GM18519 (cell line): ENCODE measurements around the gene GPSM3.
"Not testable (repeated sequence)": the region's sequence is repeated elsewhere in the genome, so short reads cannot be mapped to it uniquely, and the experiment has no call there.

Source experiments
- ATAC-seq: cut with Tn5 transposase; IDR thresholded peaks from one replicate; pipeline ENCODE4 v1.9.1; 2021; ENCODE audit warnings: mild to moderate bottlenecking, moderate library complexity; ENCODE audit not compliant: unreplicated experiment, low FRiP score

The GPSM3 gene

DNA sequence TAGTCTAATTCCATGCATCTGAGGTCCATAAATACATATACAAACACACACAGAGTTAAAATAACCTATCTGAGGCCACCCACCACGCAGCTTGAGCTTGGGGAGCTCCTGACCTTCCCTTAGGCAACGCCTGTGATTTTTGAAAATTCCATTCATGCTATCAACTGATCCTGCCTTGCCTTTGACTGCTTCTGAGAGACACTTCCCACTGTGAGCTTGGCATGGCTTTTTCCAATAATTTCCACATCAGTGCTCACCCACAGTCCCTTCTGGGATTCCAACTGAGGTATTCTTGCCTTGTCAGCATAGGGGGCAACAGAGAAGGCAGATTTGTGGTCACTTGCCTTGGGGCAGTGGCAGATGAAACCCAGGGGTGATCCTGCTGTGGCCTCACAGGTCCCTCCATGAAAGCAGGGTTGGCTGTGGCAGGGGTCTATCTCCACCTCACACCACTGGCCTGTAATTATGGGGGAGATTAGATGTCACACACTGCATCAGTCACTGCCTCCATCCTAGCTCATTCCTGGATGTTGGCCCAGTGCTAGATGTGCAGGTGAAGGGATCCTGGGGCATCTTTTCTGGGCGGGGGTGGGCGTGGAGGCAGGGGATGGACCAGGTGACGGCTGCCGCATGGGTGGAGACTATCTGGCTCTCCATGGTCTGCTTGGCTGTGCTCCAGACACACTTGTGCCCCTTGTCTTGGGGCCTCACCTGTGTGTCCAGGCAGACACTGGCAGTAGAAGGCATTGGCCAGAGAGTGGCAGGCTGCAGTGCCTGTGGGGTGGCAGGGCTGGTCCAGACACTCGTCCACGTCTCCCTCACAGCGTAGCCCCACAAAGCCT is 11.2 kb upstream of the GPSM3 start:
- no peak for ATAC-seq

DNA sequence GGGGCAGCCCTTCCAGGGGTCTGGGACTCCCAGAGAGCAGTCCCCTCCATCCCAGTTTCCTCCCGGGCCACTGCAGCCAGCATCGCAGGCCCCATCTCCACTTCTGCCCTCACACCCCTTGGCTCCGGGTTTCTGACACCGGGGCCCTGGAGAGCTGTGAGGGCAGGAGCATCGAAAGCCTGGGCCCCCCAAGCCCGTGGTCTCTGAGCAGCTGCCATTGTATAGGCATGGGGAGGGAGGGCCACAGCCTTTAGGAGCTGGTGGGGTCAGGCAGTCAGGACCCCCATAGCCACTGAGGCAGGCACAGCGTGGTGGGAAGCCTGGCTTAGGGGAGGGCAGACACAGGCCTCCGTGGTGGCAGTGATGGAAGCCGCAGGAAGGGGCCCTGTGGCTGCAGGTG is 9.7 kb upstream of the GPSM3 start:
- ATAC-seq: no peak

DNA sequence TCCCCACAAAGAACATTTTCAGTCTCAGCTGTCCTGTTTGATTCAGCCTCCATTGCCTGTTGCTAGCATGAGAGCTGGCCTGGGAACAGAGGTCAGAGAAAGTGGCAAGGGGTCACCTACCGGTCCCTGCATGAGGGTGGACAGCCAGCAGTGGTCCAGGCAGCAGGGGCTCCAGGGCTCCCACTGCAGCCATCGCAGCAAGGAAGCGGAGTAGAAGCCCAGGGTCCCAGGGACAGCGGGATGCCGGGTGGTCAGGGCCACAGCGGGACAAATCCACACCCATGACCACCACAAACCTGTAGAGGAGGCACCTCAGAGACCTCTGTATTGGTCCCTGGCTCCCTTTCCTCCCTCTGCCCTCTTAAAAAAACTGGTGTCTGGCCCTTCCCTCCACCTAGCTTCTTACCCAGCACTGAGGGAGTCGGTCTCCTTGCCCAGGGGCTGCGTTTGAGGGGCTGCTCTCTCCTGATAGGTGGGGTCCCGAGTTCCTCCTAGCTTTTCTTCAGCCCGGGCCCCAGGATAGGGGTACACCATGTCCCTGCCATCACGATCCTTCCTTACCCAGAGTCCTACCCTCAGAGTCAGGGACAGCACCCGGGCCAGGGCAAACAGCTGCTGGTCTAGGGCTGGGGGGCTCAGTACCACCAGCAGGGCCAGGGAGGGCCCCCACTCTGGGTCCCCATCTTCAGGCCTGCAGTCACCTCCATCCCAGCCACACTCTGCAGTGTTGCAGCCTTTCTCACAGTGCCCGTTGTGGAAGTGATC is 8.4 kb upstream of the GPSM3 start:
- ATAC-seq: no peak

DNA sequence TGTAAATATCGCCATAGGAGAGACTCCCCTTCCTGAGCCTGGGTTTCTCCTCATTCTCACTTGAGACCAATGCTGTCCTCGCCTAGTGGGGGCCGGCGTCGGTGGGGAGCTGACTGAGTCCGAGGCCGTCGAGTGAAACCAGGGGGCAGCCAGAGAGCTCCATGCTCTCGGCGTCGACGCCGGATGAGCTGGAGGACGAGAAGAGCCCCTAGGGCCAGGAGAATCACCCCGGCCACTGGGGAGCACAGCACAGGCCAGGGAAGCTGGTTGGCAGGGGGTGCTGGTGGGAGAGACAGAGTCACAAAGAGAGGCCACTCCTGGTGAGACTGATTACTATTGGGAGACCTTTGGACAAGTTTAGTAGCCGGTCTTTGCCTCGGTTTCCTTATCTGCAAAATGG is 6.4 kb upstream of the GPSM3 start:
- ATAC-seq: no peak

DNA sequence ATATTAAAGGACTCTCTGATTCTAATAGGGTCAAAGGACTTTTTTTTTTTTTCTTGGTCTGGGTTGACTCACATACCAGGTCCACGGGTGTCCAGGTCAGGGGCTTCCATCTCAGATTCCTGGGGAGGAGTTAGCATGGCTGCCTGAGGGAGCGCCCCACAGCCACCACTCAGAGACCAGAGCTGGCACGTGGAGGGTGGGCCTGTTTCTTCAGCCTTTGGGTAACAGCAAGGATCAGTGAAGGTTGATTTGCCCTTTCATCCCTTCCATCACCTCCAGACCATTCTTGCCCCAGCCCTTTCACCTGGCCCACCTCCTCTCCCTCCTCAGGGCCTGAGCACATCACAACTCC is 5.9 kb upstream of the GPSM3 start:
- ATAC-seq: no peak

DNA sequence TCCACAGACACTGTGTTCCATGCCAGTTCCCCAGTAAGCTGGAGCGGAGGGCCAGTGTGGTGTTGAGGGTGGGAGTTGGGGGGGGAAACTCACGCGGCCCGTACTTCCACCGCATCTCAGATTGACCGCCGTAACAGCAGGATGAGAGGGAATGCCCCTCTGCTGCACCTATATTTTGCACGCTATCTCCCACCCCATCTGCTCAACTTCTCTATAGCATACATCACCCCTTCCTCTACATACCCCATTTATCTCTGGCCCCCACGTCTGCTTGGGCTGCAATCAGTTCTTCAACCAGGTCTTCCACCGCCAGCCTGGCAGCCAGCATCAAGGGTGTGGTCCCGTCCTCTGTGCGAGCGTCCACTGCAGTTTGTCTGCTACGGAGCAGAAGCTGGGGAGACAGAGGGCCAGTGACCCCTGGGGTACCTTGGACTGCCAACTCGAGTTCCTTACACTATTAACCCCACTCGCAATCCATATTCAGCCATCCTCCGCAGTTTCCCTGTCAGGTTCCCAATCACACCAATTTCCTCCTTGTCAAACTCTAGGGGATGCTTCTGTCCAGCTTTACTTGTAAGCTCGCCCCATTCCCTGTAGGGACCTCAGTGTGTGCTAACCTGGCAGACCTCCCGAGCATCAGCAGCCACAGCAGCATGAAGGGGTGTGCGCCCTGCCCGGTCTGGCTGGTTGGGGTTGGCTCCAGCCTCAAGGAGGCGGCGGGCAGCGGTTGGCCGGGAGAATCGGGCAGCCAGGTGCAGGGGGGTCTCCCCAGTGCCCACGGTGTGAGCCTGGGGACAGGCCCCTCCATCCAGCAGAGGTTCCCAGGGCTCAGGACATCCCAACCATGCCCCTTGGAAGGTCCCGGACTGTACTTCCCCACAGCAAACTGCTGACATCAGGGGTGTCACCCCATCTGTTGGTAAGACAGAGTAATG is 4.5 kb upstream of the GPSM3 start:
- ATAC-seq: no peak

DNA sequence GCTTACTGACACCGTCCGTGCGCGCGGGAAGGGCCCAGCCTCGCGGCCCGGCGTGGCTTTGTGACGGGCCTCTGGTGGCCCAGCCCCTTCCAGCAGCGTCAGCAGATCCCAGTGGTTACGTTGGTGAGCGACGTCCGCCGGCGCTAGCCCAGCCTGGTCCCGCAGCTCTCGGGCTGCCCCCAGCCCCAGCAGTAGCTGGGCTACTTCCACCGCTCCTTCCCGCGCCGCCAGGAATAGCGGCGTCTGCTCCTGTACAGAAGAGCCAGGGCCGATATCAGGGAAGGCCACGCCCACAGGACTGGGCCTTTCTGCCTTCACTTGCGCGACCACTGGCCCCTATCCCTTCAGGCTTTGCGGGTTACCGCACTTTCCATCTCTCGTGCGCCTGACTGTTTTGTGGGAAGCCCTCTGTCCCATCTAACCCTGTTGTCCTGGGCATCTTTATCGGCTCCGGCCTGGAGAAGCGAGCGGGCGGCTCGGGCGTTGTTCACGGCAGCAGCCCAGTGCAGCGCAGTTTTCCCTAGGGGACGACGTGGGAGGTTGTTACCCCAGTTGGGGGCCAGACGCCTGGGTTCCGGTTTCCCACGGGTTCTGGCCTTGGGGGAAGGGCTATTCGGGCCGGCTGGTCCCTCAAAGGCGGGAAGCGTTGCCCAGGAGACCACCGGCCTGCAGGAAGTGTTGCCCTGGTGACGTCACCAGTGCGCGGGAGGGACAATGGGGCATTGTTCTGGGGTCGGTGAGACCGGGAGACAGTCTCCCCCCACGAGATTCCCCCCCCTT is 3.6 kb upstream of the GPSM3 start:
- peak; percentile 66 for ATAC-seq

DNA sequence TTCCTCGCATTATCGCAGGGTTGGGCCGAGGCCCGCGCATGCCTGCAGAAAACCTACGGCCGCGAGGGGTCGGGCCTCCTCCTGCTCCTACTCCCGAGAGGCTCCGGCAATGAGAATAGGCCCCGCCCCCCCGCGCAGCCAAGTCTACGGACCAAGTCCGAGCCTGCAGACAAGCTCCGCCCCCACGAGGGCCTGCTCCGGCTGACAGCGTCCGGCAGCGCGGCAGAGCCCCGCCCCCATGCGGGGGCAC is 3.1 kb upstream of the GPSM3 start:
- peak; percentile 60 for ATAC-seq

DNA sequence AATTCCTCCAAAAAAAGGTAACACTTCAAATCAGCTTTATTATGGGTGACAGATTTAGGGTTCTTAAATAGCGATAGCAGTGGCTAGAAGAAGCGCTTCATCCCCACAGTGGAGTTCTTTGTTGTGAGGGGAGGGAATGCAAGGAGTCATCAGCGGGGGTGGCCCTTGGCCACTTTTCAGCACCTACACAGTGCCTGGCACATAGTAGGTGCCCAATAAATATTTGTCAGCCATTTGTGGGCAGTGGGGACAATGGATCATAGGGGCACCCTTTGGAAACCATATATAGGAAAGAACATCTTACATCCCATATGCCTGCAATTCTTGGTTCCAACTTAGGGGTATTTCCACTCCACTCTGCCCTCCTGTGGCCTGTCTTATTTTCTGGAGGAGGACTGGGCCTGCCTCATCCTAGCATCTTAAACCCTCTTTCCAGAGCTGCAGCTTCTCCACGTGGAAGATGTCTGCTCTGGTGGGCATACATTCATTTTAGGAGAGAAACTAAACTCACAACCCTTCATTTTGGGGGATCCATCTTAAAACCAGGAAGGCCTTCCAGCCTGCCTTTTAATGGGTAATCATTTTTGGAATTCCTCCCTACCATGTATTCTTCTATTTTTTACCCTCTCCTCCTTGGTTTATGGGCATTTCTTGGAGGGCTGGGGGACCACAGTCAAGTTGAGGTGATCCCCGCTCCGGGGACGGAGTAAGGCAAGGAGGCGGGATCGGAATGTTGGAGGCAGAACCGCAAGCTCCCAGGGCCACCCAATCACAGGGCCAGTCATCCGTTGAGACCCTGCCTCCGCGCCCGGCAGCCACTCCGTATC is 2.6 kb upstream of the GPSM3 start:
- no peak for ATAC-seq

DNA sequence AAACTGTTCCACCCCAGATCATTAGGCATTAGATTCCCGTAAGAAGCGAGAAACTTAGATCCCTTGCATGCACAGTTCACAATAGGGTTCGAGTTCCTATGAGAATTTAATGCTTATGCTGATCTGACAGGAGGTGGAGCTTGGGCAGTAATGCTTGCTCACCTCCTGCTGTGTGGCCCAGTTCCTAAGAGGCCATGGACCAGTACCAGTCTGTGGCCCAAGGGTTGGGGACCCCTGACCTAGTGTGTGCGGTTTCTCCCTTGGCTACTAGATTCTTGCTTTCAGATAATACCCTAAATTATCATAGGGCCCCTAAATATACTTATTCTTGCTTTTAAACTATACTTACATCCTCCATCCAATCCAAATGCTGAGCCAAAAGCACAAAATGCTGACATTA is 1.9 kb upstream of the GPSM3 start:
- ATAC-seq: no peak

DNA sequence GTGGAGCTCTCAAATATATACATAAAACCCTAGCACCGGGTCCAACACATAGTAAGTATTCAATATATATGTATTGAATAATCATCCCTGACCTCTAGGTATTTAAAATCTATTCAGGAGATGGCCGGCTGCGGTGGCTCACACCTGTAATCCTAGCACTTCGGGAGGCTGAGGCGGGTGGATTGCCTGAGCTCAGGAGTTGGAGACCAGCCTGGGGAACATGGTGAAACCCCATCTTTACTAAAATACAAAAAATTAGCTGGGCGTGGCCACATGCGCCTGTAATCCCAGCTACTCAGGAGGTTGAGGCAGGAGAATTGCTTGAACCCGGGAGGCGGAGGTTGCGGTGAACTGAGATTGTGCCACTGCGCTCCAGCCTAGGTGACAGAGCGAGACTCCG is 653 bp upstream of the GPSM3 start:
- ATAC-seq: not testable (repeated sequence)

DNA sequence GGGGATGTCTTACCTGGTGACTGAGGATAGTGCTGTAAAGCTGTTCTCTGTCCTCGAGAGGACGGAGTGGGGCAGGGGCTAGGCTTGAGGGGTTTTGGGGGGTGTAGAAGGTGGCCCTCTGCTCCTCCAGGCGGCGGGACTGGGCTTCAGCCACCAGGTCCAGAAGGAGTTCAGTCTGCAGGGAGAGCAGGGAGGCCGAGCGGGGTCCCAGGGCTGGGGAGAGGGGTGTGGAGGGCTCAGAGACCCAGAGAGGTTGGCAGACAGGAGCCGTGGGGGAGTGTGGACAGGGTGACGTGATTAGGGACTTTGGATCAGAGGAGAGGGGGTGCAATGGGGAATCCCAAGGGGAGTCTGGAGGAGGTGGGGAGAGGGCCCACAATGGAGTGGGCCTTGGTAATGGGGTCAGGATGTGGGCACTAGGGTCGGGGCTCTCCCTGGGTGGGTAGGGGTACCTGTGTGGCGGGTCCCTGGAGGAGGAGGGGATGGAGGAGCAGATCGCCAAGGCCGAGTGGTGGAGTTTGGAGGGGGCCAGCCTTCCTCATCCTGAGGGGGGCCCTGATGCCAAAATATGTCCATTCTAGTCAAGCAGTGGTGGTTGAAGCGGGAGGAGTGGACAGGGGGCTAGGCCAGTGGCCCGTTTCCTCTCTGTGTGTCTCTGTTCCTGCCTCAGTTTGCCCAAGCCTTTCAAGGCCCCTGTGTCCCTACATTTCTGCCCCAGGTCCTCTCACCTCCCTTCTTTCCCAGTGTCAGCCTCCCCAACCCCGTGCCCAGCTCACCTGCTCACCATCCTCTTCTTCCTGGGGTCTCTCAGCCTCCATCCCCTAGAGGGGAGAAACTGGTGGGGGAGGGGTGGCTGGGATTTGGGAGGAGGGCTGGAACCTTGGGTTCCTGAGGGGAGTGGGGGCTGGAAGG is 491 bp downstream of the GPSM3 start:
- ATAC-seq: no peak

DNA sequence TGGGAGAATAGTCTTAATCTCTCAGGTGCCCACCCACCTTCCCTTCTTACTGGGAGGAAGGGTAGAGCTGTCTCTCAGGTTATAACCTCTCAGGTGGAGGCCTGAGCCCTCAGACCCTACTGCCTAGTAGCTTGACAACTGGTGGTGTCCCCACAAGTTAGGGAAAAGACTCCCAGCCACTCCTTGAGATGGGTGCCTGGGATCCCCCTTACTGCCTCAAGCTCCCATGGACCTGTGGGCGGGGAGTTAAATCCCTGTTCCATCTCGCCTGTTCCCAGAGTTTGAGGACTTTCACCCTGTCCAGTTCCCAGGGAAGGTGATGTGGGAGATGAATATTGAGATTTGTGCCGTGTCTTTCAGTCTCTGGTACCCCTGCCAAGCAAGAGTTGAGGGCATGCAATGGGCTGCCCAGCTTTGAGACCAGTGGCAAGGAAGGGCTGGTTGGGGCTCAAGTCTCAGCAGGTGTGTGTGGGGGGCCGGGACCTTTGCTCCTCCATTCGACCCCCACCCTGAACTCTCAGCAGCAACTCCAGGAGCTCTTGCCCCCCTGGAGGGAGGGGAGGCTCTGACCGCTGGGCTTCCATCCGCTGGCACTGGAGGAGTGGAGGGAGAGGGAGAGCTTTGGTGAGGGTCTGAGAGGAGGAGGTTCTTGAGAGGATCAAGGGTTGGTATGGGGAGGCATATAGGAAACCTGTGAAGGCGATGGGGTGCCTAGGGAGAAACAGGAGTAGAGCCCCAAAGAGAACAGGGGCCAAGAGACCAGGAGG is 1.3 kb downstream of the GPSM3 start:
- no peak for ATAC-seq

DNA sequence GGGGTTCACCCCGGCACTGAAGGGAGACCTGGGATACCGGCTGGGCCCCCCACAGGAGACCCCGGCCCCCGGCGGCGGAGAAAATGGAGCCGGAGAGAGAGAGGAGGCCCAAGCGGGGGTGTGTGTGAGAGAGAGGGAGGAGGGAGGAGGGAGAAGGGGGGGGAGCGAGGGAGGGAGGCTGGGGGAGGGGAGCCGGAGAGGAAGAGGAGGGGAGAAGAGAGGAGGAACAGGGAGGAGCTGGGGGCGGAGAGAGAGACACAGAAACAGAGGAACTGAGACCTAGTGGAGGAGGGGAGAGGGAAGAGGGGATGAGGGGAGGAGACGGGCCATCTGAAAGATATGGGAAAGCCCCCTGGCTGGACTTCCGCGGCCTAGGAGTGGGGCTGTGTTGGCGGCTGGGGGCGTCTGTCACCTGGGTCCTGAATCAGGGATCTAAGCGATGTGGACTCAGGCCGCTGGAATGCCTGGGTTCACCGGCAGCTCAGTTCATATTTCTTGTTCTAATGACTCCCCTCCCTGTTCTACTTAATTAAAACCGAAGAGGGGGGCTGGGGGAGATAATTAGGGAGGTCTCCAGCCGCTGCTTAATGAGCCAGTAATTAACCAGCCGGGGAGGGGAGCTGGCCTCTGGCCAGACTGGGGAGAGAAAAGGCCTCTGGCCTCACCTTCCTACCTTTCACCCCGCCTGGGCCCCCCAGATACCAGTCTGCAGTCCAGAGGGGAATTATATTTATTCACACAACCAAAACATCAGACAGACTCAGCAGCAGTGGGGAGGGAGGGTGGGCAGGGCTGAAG is 2.2 kb downstream of the GPSM3 start, which contains the start of gene PBX2:
PBX2 (minus strand) TSS at position 149 of the 798 bp plus-strand sequence. CDS start 287 bp downstream, outside the sequence.
- no peak for ATAC-seq

DNA sequence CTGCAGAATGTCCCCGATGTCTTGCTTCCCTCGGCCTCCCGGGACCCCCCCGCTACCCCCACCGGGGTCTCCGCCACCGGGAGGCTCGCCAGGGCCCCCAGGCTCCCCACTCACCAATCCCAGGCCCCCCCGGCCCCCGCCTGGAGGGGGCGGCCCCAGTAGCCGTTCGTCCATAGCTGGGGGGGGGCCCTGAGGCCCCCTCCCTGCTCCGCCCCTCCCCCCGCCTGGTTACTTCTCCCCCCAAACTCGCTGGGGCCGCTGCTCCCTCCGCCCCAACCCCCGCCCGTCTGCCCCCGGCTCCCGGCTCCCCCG is 2.7 kb downstream of the GPSM3 start:
- ATAC-seq: no peak

DNA sequence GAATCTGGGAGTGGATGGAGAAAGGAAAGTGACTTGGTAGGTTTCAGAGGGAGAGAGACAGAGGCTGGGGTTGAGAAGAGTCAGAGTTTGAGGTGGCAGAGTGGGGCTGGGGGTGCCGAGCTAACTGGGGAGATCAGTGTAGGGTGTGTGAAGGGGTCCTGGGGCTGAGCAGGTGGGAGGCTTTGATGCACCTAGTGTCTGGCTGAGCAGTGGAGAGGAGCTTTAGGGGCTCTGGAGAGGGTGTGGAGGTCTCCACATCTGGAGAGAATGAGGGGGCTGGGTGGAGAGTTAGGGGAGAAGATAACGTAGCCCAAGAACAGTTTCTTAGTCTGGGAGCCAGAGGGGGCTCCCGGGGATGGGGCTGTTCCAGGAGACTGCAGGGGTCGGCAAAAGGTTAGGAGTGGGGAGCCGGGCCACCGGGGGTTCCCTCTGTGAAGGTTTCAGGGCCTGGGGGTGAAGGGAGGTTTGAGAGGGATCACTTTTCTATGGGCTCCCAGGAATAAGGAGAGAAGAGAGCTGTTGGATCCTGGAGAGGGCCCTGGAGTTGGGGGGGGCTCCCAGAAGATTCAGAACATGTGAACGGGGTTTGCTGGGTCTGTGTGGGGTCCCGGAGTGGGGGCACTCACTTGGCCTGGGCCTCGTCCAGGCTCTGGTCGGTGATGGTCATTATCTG is 3.2 kb downstream of the GPSM3 start:
- no peak for ATAC-seq
